KMS-11 (cell line): Measurements from ENCODE around the gene XDH.

Source experiments
- H2AFZ ChIP-seq: fragments of 200-600 bp; sonication (generic); 2 replicates; pipeline ENCODE4 v1.6.1; 2016; ENCODE audit warnings: antibody characterized with exemption, mixed run types, low read depth
- H3K27ac ChIP-seq: fragments of 200-600 bp; sonication (generic); 2 replicates; pipeline ENCODE4 v1.6.1; 2016; ENCODE audit warnings: mild to moderate bottlenecking, mixed run types
- H3K27me3 ChIP-seq: fragments of 200-600 bp; sonication (generic); 2 replicates; pipeline ENCODE4 v1.6.1; 2017; ENCODE audit warnings: mild to moderate bottlenecking, low read depth, mixed run types, moderate library complexity; ENCODE audit not compliant: insufficient read depth
- H3K36me3 ChIP-seq: fragments of 200-600 bp; sonication (generic); 2 replicates; pipeline ENCODE4 v1.6.1; 2017; ENCODE audit warnings: mild to moderate bottlenecking, mixed run types; ENCODE audit not compliant: insufficient read depth
- H3K4me1 ChIP-seq: fragments of 200-600 bp; sonication (generic); 2 replicates; pipeline ENCODE4 v1.6.1; 2016; ENCODE audit warnings: mild to moderate bottlenecking, low read depth, mixed run types; ENCODE audit not compliant: poor library complexity, severe bottlenecking
- H3K4me2 ChIP-seq: fragments of 200-600 bp; sonication (generic); 2 replicates; pipeline ENCODE4 v1.7.0; 2016; ENCODE audit warnings: mild to moderate bottlenecking, mixed run types
- H3K4me3 ChIP-seq: fragments of 200-600 bp; sonication (generic); IDR thresholded peaks from 2 replicates; pipeline ENCODE4 v1.6.1; 2017; ENCODE audit warnings: low read depth, low read length, mixed read lengths; ENCODE audit not compliant: insufficient read depth
- H3K79me2 ChIP-seq: fragments of 200-600 bp; sonication (generic); 2 replicates; pipeline ENCODE4 v1.6.1; 2016; ENCODE audit warnings: low read depth, mixed run types; ENCODE audit not compliant: insufficient read depth
- H3K9ac ChIP-seq: fragments of 200-600 bp; sonication (generic); 2 replicates; pipeline ENCODE4 v1.6.1; 2016; ENCODE audit warnings: mild to moderate bottlenecking, mixed run types
- H4K20me1 ChIP-seq: fragments of 200-600 bp; sonication (generic); 2 replicates; pipeline ENCODE4 v1.6.1; 2016; ENCODE audit warnings: mild to moderate bottlenecking, mixed run types; ENCODE audit not compliant: insufficient read depth
- CTCF ChIP-seq: fragments of 200-600 bp; sonication (generic); conservative IDR thresholded peaks from 2 replicates; pipeline ENCODE4 v1.6.1; 2017; ENCODE audit warnings: low read depth, mild to moderate bottlenecking, antibody characterized with exemption, low read length, moderate library complexity, mixed read lengths

XDH gene

GRCh38 chr2:31404827-31405226 is 9.7 kb downstream of the XDH start:
- no peak overlapping the region for H3K4me2 ChIP-seq
- no peak for TF ChIP-seq CTCF
- H3K4me3 ChIP-seq: no peak overlapping the region
- no peaks in the 10 kb centered on the region for H3K79me2 ChIP-seq
- H3K27ac ChIP-seq: no peak overlapping the region
- H2AFZ ChIP-seq: no peak overlapping the region
- no peak overlapping the region for H3K9ac ChIP-seq
- H3K4me1 ChIP-seq: peaks cover 4% of the 10 kb centered on the region
- H3K36me3 ChIP-seq: no peaks in the 10 kb centered on the region
- H3K27me3 ChIP-seq: no peaks in the 10 kb centered on the region
- H4K20me1 ChIP-seq: no peaks in the 10 kb centered on the region

GRCh38 chr2:31404302-31404701 is 10.2 kb downstream of the XDH start:
- H3K79me2 ChIP-seq: no peaks in the 10 kb centered on the region
- no peak for TF ChIP-seq CTCF
- H3K4me1 ChIP-seq: peaks cover 4% of the 10 kb centered on the region
- H2AFZ ChIP-seq: no peak overlapping the region
- H3K9ac ChIP-seq: no peak overlapping the region
- no peak overlapping the region for H3K4me3 ChIP-seq
- no peak overlapping the region for H3K4me2 ChIP-seq
- no peaks in the 10 kb centered on the region for H3K27me3 ChIP-seq
- no peak overlapping the region for H3K27ac ChIP-seq
- no peaks in the 10 kb centered on the region for H4K20me1 ChIP-seq
- no peaks in the 10 kb centered on the region for H3K36me3 ChIP-seq

GRCh38 chr2:31402388-31402787 is 12.2 kb downstream of the XDH start:
- no peaks in the 10 kb centered on the region for H3K36me3 ChIP-seq
- no peak overlapping the region for H3K4me2 ChIP-seq
- H3K27me3 ChIP-seq: no peaks in the 10 kb centered on the region
- peaks cover 15% of the 10 kb centered on the region for H3K4me1 ChIP-seq
- no peaks in the 10 kb centered on the region for H3K79me2 ChIP-seq
- no peak for TF ChIP-seq CTCF
- no peak overlapping the region for H3K9ac ChIP-seq
- H3K27ac ChIP-seq: no peak overlapping the region
- H2AFZ ChIP-seq: no peak overlapping the region
- H3K4me3 ChIP-seq: no peak overlapping the region
- no peaks in the 10 kb centered on the region for H4K20me1 ChIP-seq

- Histone ChIP-seq H2AFZ (no peak overlapping the region), H3K4me2 (no peak overlapping the region), H3K27ac (no peak overlapping the region), H3K79me2 (no peaks in the 10 kb centered on the region), H3K36me3 (no peaks in the 10 kb centered on the region), H3K4me3 (no peak overlapping the region), H3K9ac (no peak overlapping the region), H4K20me1 (no peaks in the 10 kb centered on the region), H3K27me3 (no peaks in the 10 kb centered on the region), H3K4me1 (peaks cover 23% of the 10 kb centered on the region)
- TF ChIP-seq CTCF: no peak
Measured at GRCh38 chr2:31401580-31401979, 13.0 kb downstream of the XDH start.
